Sigmoid colon (tissue), 4 donors: Measurements from ENCODE around the gene GATA1.

Source experiments
- CTCF ChIP-seq, 4 experiments: fragments of 450-650 bp in 3 of 4; fragments of 200-600 bp in 1 of 4; IDR thresholded peaks; one replicate each; pipeline ENCODE4 v1.5.1; 2016 to 2019; ENCODE audit warnings: antibody characterized with exemption in 4 of 4, mild to moderate bottlenecking in 3 of 4, moderate library complexity in 2 of 4
- EP300 ChIP-seq, 4 donors: sonication (generic); formaldehyde crosslinking; IDR thresholded peaks; one replicate each; pipeline ENCODE4 v1.6.1; 2017; ENCODE audit warnings: antibody characterized with exemption in 4 of 4
- POLR2A ChIP-seq, 2 donors: fragments of 450-650 bp; IDR thresholded peaks; one replicate each; pipeline ENCODE4 v1.6.1; 2016; ENCODE audit warnings: antibody characterized with exemption in 2 of 2, mild to moderate bottlenecking in 2 of 2, moderate library complexity in 2 of 2

GRCh38 chrX:48789366-48790220 lies 3.2 kb downstream of the GATA1 start:
- TF ChIP-seq CTCF (IDR thresholded peaks at IDR 0.05) (no peak), POLR2A (IDR thresholded peaks at IDR 0.05) (no peak), EP300 (IDR thresholded peaks at IDR 0.05) (no peak)
